Subcutaneous abdominal adipose tissue (tissue), 5 donors: ENCODE results near the gene AEBP1.
"Not testable (repeated sequence)": the region's sequence is repeated elsewhere in the genome, so short reads cannot be mapped to it uniquely, and the experiment has no call there.

ENCODE experiments used
- H3K27ac ChIP-seq: one replicate; pipeline ENCODE4 v1.7.0; 2013; ENCODE audit warnings: low read depth, mild to moderate bottlenecking, inconsistent platforms, low read length, moderate library complexity
- H3K27me3 ChIP-seq, 5 donors: one replicate each; pipeline ENCODE4 v1.7.0; 2013; ENCODE audit warnings: low read length in 5 of 5, inconsistent platforms in 1 of 5; ENCODE audit not compliant: control insufficient read depth in 5 of 5, insufficient read depth in 4 of 5
- H3K36me3 ChIP-seq, 5 donors: one replicate each; pipeline ENCODE4 v1.7.0; 2013; ENCODE audit warnings: low read length in 5 of 5; ENCODE audit not compliant: control insufficient read depth in 5 of 5, insufficient read depth in 5 of 5
- H3K4me1 ChIP-seq, 5 donors: one replicate each; pipeline ENCODE4 v1.7.0; 2013; ENCODE audit warnings: low read length in 5 of 5, mild to moderate bottlenecking in 3 of 5, moderate library complexity in 1 of 5; ENCODE audit not compliant: control insufficient read depth in 5 of 5, insufficient read depth in 5 of 5
- H3K4me3 ChIP-seq, 5 donors: one replicate each; pipeline ENCODE4 v1.7.0; 2013; ENCODE audit warnings: low read length in 5 of 5, low read depth in 1 of 5
- H3K9ac ChIP-seq, 5 donors: one replicate each; pipeline ENCODE4 v1.7.0; 2013; ENCODE audit warnings: low read length in 5 of 5, mild to moderate bottlenecking in 4 of 5, moderate library complexity in 3 of 5
- H3K9me3 ChIP-seq, 5 donors: one replicate each; pipeline ENCODE4 v1.7.0; 2013; ENCODE audit warnings: low read length in 5 of 5; ENCODE audit not compliant: control insufficient read depth in 5 of 5
- donor health status: healthy.
- donor health status: healthy.
- donor health status: healthy.
- donor health status: healthy.
- donor health status: healthy.

AEBP1 gene

DNA sequence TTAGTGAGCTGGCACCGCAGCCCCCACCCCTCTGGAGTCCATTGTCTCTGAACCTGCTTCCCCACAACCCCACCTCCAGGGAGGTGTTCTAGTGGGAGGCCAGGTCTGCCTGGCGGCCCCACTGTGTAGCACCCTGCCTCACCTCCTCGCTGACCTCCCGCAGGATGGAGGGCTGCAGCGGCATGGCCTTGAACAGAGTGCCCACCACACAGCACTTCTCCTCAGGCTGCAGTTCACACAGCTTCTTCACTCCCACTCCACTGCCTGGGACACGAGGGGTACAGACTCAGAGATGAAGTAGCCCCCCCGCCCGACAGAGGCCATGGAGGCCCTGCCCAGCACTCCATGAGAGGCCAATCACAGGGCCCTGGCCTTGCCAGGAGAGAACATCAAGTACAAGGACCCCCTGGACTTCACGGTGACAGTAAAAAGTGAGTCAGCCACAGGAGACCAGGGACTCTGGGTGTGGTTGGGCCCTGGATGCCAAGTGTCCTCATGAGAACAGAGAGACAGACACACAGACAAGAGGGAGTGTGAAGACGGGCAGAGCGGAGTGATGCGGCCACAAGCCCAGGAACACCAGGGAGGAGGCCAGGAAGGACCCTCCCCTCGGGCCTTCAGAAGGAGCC is 13.8 kb downstream of the AEBP1 start:
- Histone ChIP-seq H3K9ac (no peak overlapping the region), H3K4me1 (peaks cover 2 to 43% (median 10%) of the 10 kb centered on the region in 5 donors), H3K9me3 (no peaks in the 10 kb centered on the region), H3K36me3 (peaks cover 0 to 75% (median 63%) of the 10 kb centered on the region in 5 donors), H3K4me3 (no peak overlapping the region), H3K27me3 (no peaks in the 10 kb centered on the region), H3K27ac (no peak overlapping the region)

- Histone ChIP-seq H3K9me3 (no peaks in the 10 kb centered on the region), H3K4me1 (peaks cover 2 to 50% (median 17%) of the 10 kb centered on the region in 5 donors), H3K27me3 (no peaks in the 10 kb centered on the region), H3K27ac (no peak overlapping the region), H3K4me3 (no peak overlapping the region), H3K36me3 (peaks cover 0 to 58% (median 52%) of the 10 kb centered on the region in 5 donors), H3K9ac (no peak overlapping the region)
These were observed 15.8 kb downstream of the AEBP1 start for GRCh38 chr7:44119829-44120380.

- Histone ChIP-seq H3K9me3 (no peaks in the 10 kb centered on the region), H3K36me3 (peaks cover 0 to 53% (median 50%) of the 10 kb centered on the region in 5 donors), H3K9ac (no peak overlapping the region), H3K4me3 (no peak overlapping the region), H3K27me3 (no peaks in the 10 kb centered on the region), H3K27ac (no peak overlapping the region), H3K4me1 (peaks cover 2 to 45% (median 17%) of the 10 kb centered on the region in 5 donors)
These were observed 16.2 kb downstream of the AEBP1 start for GRCh38 chr7:44120395-44120794.

DNA sequence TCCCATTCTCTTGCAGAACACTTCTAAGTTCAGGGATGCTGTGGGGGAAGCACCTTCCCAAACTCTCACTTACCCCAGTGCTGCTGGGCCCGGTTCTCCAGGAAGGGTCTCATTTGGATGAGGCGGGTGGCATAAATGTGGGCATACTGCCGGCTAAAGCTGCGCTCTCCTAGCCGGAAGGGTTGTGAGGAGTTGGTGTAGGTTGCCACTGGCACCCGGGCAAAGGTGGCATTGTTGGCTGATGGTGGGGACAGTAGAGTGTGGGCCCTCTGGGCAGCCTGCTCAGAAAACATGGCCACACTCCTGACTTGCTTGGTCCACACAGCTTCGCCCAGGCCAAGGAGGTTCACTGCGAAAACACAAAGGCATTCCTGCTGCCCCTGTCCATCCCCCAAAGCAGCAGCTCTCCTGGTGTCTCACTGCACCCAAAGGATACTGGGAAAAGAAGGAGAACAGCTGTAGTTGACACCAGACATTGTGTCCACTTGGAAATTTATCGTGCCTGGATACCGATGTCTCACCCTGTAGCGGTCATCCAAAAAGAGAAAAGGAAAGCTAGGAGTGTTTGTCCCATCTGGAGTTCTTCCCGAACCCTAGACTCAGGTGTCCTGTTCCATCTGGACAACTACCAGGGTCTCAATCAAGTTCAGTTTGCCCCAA is 17.7 kb downstream of the AEBP1 start:
- Histone ChIP-seq H3K4me3 (no peak overlapping the region), H3K4me1 (peaks cover 2 to 44% (median 17%) of the 10 kb centered on the region in 5 donors), H3K27ac (no peak overlapping the region), H3K9ac (peak overlapping the region in 1 of 5 donors; percentile 66), H3K9me3 (no peaks in the 10 kb centered on the region), H3K27me3 (no peaks in the 10 kb centered on the region), H3K36me3 (peaks cover 0 to 41% (median 36%) of the 10 kb centered on the region in 5 donors)

- peak overlapping the region; percentile 20 to 92 (median 78) for H3K4me3 ChIP-seq
- H3K36me3 ChIP-seq: peaks cover 0 to 34% (median 30%) of the 10 kb centered on the region in 5 donors
- peak overlapping the region; percentile 21 to 76 (median 66) for H3K9ac ChIP-seq
- peak overlapping the region; percentile 67 for H3K27ac ChIP-seq
- peaks cover 2 to 44% (median 17%) of the 10 kb centered on the region in 5 donors for H3K4me1 ChIP-seq
- peaks cover 0 to 2% (median 0%) of the 10 kb centered on the region in 5 donors for H3K9me3 ChIP-seq
- no peaks in the 10 kb centered on the region for H3K27me3 ChIP-seq
These were observed 18.4 kb downstream of the AEBP1 start for GRCh38 chr7:44122529-44122928.

- Histone ChIP-seq H3K9ac (peak within 1 kb of the TSS; percentile 22 to 84 (median 74)), H3K4me1 (peaks cover 2 to 44% (median 17%) of the 10 kb centered on the region in 5 donors), H3K9me3 (peaks cover 0 to 5% (median 0%) of the 10 kb centered on the region in 5 donors), H3K27ac (peak within 1 kb of the TSS; percentile 67), H3K36me3 (peaks cover 0 to 27% (median 22%) of the 10 kb centered on the region in 5 donors), H3K4me3 (peak within 1 kb of the TSS; percentile 77 to 92 (median 78)), H3K27me3 (no peaks in the 10 kb centered on the region)
These were observed 19.3 kb downstream of the AEBP1 start, which contains the start of gene POLD2 for GRCh38 chr7:44123190-44124003. Gene POLD2 (minus strand): TSS chr7:44123548. CDS start chr7:44122053, 1,495 bp downstream.

- Histone ChIP-seq H3K9ac (no peak overlapping the region), H3K27ac (no peak overlapping the region), H3K9me3 (peaks cover 0 to 5% (median 0%) of the 10 kb centered on the region in 5 donors), H3K36me3 (peaks cover 0 to 19% (median 13%) of the 10 kb centered on the region in 5 donors), H3K27me3 (no peaks in the 10 kb centered on the region), H3K4me1 (peaks cover 0 to 37% (median 17%) of the 10 kb centered on the region in 5 donors), H3K4me3 (no peak overlapping the region)
These were observed 20.7 kb downstream of the AEBP1 start for GRCh38 chr7:44124822-44125202.

DNA sequence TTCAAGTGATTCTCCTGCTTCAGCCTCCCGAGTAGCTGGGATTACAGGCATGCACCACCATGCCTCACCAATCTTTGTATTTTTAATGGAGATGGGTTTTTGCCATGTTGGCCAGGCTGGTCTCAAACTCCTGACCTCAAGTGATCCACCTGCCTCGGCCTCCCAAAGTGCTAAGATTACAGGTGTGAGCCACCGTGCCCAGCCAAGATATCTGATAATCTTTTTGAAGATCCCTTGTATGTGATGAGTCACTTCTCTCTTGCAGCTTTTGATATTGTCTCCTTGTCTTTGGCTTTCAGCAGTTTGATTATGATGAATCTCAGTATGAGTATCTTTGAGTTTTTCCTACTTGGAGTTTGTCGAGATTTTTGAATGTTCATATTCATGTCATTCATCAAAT is 22.4 kb downstream of the AEBP1 start:
- not testable (repeated sequence) for H3K27me3 ChIP-seq, H3K4me3 ChIP-seq, H3K36me3 ChIP-seq, H3K9ac ChIP-seq, H3K9me3 ChIP-seq, H3K27ac ChIP-seq
- peaks cover 0 to 31% (median 22%) of the 10 kb centered on the region in 5 donors for H3K4me1 ChIP-seq

DNA sequence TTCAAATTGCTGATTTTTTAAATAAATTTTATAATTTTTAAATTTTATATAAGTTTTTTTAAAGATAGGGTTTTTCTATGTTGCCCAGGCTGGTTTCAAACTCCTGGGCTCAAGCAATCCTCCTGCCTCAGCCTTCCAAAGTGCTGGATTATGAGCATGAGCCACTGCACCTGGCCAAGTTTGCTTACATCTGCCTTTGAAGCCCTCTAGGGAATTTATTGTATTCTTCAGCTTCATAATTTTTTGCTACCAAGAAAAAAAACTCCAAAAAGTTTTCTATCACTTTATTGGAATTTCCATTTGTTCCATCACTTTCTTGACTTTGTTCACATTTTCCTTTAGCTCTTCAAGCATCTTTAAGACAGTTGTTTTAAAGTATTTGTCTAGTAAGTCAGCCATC is 23.0 kb downstream of the AEBP1 start:
- no peak overlapping the region for H3K9ac ChIP-seq
- H3K9me3 ChIP-seq: peaks cover 0 to 5% (median 0%) of the 10 kb centered on the region in 5 donors
- H3K4me3 ChIP-seq: no peak overlapping the region
- no peaks in the 10 kb centered on the region for H3K27me3 ChIP-seq
- no peak overlapping the region for H3K27ac ChIP-seq
- peaks cover 0 to 27% (median 22%) of the 10 kb centered on the region in 5 donors for H3K4me1 ChIP-seq
- no peaks in the 10 kb centered on the region for H3K36me3 ChIP-seq
